ENCODE measurements around the gene PLXNA1. TPM values are rescaled to one million over a fixed set of nuclear protein-coding genes. Genes with fewer than 3 reads are reported as not detected.

PLXNA1 gene
- total RNA-seq, 1 donor from 2014 or later, result 35.9 TPM

DNA sequence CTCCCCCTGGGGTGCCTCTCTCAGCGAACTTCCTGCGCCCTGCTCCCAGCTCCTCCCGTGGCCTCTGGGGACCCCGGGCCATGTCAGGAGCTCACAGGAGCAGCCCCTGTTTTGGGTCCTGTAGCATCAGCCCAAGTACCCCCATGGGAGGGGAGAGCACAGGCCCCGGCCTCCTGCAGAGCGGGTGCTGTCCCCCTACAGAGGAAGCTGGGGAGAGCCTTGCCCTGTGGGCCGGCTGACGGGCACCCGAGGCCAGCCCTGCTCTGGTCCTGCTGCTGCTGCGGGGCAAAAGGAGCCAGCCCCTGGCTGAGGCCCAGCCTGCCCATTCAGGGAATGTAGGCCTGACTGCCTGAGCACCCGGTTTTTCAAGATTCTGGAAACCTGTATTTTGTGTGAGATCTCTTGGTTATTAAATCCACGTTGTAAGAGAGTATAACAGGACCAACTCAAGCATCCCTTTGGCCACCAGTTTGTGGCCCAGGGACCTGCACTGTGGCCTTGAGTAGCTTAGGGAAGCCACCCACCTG lies 12.4 kb downstream of the PLXNA1 start:
- intact Hi-C loops (cut with DNase I), result loop anchor here (10.0 kb wide), 1 partner anchor 311 kb away; no protein-coding TSS in a partner anchor
- no peak for ATAC-seq
- DNase-seq (ENCODE audit: low spot score), result no peak

DNA sequence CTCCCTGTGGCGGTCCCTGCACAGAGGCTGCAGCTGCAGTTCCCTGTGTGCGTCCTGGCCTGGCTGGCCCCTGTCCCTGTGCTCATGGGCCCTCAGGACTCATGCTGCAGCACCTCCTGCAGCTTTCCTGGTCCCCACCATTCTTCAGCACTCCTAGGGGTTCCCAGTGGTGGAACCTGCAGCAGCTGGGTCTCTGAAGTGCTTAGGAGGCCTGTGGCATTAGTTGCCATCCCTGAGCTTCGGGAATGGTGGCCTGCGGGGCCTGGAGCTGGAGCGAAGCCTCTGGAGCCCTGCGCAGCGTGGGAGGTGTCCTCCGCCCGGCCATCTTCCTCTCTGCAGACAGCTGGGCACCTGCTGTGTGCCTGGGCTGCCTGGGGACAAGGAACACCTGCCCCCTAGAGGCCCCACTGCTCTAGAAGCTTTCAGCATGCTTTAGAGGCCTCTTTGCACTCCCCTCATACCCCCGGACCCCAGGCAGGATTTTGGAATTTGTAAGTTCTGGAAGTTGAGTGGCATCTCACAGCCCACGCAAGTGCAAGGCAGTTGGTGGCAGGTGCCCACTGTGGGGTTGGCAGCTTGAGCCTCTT lies 13.1 kb downstream of the PLXNA1 start:
- no peak for ATAC-seq
- DNase-seq (ENCODE audit: low spot score), result no peak
- intact Hi-C loops (cut with DNase I), result loop anchor here (10.0 kb wide), 1 partner anchor 311 kb away; no protein-coding TSS in a partner anchor

DNA sequence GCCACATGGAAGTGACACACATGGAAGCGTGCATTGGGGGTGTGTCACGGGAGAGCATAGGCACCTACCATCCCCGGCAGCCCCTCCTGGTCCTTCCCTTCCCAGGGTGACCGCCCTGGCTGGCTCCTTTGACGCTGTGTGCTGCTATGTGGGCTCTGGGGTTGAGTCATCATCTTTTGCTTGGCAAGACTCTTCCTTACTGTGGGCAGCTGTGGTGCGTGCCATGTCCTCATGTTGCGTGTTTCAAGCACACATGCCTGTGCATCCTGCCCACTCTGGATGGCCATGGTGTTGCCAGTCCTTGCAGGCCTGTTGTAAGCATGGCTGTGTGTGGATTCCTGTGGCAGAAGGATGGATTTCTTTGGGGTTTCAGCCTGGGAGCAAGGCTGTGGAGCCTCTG lies 14.0 kb downstream of the PLXNA1 start:
- ATAC-seq (no peak), DNase-seq (ENCODE audit: low spot score) (no peak)
- intact Hi-C loops (cut with DNase I), result loop anchor here (10.0 kb wide), 1 partner anchor 312 kb away; no protein-coding TSS in a partner anchor

DNA sequence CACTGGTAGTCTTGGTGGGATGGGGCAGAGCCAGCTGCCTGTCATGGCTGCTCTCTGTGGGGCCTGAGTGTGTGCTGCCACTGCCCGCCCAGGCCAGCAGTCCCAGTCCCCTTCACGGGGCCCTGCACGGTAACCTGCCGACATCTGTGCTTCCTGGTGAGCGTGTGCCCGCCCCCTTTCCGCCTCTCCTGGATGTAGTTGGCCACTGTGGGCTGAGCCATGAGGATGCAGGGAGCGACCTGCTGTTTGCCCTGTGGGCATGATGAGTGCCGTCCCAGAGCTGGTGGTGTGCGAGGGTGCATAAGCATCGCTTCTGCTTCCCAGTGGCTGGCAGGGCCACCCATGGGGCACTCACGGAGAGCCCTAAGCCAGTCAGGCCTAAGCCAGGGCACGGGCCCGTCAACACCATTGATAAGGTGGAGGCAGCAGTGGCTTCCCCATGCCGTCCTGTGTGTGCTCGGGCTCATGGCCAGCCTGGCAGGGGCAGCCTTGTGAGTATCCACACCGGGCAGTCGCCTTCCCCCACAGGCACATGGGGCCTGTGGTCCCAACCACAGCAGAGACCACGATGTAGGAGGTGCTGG lies 14.6 kb downstream of the PLXNA1 start:
- intact Hi-C loops (cut with DNase I), result loop anchor here (10.0 kb wide), 1 partner anchor 313 kb away; no protein-coding TSS in a partner anchor
- no peak for ATAC-seq
- no peak for DNase-seq (ENCODE audit: low spot score)

DNA sequence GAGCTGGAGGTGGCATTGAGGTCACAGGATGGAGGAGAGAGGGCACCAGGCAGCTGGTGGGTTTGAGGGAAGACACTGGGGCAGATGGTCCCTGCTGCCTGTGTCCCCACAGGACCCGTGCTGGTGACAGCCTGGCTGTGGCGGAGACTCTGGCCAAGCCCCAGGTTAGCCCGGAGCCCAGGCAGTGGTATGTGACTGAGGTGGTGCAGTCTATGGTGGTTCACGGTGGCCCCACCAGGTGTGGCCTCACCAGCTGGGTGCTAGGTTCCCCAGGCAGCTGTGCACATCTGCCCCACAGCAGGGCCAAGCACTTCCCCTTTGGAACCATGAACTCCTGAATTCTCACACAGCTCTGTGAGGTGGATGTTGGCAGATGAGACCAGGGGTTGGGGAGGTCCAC lies 15.4 kb downstream of the PLXNA1 start:
- no peak for ATAC-seq
- intact Hi-C loops (cut with DNase I), result loop anchor here (10.0 kb wide), 1 partner anchor 314 kb away; no protein-coding TSS in a partner anchor
- no peak for DNase-seq (ENCODE audit: low spot score)

DNA sequence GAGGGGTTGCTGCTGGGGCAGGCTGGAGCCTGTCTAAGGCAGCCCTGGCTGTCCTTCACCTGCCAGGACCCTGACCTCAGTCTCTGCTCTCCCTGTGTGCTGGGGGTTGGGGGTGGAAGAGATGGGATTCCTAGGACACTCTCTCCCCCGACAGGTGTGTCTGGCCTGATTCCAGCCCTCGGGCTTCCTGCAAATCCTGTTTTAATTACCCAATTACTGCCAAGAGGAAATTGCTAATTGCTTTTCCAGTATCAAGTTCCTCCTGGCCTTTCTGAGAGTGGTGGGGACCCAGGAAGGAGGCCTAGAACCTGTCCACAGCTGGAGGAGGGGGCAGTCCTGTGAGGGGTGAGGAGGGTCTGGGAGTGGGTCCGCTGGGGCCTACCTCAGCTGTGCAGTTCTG lies 15.8 kb downstream of the PLXNA1 start:
- no peak for DNase-seq (ENCODE audit: low spot score)
- ATAC-seq, result no peak
- intact Hi-C loops (cut with DNase I), result loop anchor here (10.0 kb wide), 1 partner anchor 314 kb away; no protein-coding TSS in a partner anchor

DNA sequence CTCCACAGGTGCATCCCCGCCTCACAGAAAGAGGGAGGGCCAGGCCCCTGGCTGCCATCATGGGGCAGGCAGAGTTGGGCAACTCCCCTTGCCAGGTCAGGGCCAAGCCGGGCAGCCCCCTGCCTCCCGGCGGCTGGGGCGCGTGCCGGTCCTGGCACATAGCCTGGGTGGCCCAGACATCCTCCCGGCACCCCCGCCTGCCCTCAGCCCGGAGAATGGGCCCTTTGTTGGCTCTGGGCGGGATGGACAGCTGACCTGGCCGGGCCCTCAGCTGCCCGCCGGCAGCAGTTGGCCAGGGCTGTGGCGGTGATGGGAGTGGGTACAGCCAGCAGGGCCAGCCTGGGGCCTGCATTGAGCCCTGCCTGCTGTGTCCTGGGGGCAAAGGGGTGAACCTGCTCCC lies 16.5 kb downstream of the PLXNA1 start:
- DNase-seq (ENCODE audit: low spot score), result no peak
- intact Hi-C loops (cut with DNase I), result loop anchor here (10.0 kb wide), 1 partner anchor 315 kb away; no protein-coding TSS in a partner anchor
- ATAC-seq, result no peak

DNA sequence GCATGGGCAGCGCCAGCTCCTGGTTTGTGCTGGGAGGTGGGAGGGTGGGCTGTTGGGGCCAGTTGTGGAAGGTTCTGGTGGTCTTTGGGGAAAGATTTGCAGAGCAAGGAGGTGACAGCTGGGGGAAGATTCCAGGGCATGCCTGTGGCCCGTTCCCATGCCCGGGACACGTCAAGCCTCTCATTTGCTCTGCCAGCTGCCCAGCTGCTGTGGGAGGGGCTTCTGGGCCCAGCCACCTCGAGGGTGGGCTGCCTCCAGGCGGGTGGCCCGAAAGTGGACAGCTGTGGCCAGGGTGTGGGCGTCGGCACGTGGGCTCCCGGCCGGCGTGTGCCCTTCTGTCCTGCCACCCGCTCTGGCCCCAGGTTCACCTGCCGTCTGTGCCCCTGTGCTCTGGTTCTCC lies 17.2 kb downstream of the PLXNA1 start:
- DNase-seq (ENCODE audit: low spot score) (no peak), ATAC-seq (no peak)
- intact Hi-C loops (cut with DNase I), result no loop called here

DNA sequence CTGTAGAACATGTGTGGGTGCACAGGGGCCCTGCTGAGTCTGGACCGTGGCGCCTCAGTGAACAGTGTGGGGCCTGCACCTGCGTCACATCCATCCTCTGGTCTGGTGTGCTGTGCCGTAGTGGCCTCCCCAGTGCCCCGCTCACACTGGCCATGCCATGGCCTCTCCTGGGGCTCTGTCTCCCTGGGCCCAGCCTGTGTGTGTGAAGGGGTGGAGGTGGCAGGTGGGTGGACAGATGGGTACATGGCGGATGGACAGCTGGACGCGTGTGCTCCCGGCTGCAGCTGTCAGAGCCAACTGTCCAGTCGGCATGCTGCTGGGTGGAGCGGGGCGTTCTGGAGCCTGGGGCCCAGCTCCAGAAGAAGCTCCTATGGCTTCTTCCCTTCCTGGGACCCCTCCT lies 17.8 kb downstream of the PLXNA1 start:
- ATAC-seq (no peak), DNase-seq (ENCODE audit: low spot score) (no peak)
- intact Hi-C loops (cut with DNase I), result no loop called here

DNA sequence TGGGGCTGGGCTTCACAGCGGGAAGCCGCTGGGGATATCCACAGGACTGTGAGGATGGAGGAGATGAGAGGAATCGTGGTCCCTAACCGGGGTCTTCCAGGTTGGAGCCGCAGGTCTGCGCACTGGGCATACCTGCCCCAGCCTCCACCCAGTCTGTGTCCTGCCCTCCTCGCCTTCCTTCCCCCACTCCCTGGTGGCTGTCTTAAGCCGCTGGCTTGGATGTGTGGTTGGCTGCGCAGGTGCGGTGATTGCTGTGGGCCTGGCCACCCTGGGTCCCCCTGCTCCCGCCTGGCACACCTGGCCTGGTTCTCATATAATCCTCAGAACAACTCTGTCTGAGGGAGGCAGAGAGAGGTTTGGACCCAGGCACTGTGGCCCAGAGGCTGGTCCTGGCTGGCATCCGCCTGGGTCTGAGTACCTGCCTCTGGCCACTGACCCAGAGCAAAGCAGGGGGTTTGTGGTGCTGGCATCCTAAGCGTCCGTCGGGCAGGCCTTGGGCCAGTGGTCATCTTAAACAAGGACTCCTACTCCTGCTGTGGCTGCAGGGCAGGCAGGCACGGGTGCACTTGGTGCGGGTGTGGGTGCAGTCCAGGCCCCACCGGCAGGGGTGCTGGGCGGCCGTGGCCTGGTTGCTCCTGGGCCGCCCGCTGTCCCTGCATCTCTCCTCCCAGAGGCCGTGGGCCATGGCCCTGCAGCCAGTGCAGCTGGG lies 18.7 kb downstream of the PLXNA1 start:
- ATAC-seq (no peak), DNase-seq (ENCODE audit: low spot score) (no peak)
- intact Hi-C loops (cut with DNase I), result no loop called here

DNA sequence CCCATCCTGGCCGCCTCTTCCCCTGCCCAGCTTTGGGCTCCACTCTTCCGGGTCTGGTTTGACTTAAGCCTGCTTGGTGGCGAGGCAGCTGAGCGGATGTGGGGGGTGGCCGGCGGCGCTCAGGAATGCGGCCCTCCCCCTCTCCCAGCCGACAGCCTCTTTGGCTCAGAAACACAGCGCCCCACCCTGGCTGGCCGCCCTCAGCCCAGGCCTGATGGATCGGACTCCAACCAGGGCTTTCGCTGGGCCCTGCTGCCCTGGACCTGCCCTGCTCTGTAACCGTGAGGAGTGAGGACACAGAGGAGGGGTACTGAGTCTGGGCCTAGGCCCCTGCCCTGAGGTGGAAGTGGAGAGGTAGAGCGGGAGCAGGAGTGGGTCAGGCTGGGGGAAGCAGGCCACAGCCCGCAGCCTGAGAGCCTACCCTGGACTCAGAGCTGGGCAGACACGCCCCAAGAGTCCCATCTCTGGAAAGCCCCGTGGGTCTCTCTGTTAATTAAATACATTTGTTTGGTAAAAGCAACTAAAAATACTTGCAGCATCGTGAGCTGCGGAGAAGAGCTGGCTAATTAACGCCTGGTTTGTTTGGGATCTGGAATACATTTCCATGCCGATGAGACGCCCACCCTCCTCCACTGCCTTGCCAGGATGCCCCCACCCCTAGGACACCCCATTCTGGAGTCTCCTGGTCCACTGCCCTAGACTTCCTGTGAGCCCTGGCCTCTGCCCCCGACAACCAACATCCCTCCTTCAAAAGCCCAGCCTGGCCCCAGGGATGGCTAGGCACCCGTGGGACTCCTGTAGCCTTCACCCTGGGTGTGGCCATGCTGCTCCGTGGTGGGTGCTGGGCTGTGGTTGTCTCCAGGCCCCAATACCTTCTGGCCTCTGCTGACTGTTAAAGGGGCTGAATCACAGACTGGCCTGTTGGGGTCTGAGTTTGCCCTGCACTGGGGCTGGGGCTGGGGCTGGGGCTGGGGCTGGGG lies 19.6 kb downstream of the PLXNA1 start:
- ATAC-seq (peak; percentile 92), DNase-seq (ENCODE audit: low spot score) (peak; percentile 93)
- intact Hi-C loops (cut with DNase I), result no loop called here

DNA sequence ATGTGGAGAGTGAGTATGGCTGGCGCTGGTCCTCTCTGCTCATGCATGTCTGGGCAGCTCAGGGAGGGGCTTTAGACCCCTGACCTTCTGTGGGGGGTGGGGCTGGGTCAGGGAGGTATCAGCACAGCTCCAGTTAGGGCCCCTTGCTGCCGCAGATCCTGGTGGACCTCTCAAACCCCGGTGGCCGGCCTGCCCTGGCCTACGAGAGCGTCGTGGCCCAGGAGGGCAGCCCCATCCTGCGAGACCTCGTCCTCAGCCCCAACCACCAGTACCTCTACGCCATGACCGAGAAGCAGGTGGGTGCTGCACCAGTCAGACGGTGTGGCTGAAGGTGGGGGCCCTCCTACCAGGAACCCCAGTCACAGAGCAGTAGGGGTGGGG lies 20.2 kb downstream of the PLXNA1 start:
- intact Hi-C loops (cut with DNase I), result no loop called here
- no peak for ATAC-seq
- DNase-seq (ENCODE audit: low spot score), result no peak

DNA sequence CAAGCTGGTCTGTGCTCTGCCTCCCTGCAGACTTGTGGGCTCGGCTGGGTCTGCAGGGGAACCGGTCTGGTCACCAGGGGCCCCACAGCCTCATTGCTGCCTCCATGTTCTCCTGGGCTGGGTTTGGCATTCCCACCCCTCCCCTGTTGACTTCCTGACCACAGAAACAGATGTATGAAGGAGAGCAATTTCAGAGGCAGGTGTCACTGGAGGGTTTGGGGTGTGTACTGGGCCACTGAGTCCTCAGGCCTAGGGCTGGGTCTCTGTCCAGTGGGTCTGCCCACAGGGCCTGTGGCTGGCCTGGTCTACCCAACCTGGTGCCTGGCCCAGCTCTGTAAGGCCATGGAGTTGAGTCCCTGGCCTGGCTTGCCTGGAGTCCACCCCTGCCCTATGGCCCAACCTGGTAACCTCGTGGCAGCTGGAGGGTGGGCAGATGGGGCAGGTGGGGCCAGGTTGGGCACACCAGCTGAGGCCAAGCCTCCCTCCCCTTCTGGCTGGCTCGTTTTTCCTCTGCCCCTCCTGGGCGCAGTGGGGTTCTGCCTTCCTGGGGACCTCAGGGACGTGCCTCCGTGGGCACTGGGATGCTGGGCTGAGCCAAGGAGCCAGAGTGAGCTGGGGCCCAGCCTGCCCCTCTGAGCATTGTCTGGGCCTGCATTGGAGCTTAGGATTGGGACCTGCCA lies 20.8 kb downstream of the PLXNA1 start:
- ATAC-seq (no peak), DNase-seq (ENCODE audit: low spot score) (no peak)
- intact Hi-C loops (cut with DNase I), result no loop called here

DNA sequence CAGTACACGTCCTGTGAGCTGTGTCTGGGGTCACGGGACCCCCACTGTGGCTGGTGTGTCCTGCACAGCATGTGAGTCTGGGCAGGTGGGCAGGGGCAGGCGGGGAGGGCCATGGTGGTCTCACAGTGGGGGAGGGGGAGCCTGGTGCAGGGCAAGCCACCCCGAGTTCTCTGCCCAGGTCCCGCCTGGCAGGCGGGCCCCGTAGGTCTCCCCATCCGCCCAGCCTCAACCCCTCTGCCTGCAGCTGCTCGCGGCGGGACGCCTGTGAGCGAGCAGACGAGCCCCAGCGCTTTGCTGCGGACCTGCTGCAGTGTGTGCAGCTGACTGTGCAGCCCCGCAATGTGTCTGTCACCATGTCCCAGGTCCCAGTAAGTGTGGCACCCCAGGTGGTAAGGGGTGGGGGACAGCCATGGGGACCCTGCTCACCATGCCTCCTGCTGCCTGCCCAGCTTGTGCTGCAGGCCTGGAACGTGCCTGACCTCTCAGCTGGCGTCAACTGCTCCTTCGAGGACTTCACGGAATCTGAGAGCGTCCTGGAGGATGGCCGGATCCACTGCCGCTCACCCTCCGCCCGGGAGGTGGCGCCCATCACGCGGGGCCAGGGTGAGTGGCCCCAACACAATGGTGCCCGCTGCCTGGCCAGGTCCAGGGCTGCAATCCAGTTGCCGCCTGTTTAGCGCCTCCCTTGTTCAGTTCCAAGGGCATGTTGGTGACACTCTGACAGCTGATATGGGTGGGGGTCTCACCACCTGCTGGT lies 21.9 kb downstream of the PLXNA1 start:
- intact Hi-C loops (cut with DNase I), result no loop called here
- ATAC-seq, result no peak
- no peak for DNase-seq (ENCODE audit: low spot score)

DNA sequence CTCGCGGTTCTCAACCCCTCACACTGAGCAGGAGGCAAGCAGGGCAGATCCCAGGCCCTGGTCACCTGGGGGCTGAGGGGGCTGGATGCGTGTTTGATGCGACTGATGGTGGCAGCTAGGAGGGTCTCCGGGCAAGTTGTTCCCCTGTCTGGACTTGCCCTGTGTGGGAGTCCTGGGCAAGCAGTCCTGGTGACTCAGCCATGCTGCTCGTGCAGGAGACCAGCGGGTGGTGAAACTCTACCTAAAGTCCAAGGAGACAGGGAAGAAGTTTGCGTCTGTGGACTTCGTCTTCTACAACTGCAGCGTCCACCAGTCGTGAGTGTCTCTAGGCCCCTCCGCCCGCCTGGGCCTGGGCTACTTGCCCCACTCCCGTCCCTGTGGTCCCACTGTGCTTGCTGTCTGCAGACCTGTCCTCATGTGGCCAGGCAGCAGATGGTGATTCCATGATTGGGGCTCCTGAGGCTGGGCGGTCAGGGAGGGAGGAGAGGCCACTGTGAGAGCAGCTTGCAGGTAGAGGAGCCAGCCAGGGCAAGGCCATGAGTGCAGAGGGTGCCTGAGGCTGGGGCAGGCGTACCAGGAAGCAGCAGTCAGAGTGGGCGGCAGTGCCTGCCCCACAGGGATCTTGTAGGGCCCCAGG lies 23.1 kb downstream of the PLXNA1 start:
- no peak for ATAC-seq
- intact Hi-C loops (cut with DNase I), result no loop called here

DNA sequence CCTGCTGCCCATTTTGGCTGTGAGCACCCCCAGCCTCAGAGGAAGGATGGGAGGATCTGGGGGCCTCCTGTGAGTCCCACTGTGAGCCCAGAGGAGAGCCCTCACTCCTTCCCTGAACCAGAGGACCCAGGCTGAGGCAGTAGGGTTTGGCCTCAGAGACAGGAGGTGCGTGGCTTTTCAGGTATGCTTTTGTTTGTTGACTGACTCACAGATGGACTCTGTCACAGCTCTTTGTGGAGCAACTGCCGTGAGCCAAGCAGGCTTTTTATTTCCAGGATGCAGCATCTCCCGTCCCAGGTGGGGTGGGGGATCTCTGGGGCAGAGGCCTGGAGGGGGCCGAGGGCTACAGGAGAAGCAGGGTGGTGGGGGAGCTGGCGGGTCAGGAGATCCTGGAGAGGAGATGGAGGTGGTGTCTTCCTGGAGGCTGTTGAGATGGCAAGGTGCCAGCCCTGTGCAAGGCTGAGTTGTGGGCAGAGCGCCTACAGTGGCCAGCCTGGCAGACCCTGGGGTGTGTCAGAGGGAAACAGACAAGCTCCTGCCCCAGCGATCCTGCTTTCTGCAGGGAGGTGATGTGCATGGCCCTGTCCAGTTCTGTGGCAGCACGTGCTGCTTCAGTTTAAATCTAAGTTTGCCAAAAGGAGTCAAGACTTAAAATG lies 24.0 kb downstream of the PLXNA1 start:
- DNase-seq (ENCODE audit: low spot score) (no peak), ATAC-seq (no peak)
- intact Hi-C loops (cut with DNase I), result no loop called here

More for the DNA sequence above, 23.1 kb downstream of the PLXNA1 start:
- no peak for DNase-seq (ENCODE audit: low spot score)

DNA sequence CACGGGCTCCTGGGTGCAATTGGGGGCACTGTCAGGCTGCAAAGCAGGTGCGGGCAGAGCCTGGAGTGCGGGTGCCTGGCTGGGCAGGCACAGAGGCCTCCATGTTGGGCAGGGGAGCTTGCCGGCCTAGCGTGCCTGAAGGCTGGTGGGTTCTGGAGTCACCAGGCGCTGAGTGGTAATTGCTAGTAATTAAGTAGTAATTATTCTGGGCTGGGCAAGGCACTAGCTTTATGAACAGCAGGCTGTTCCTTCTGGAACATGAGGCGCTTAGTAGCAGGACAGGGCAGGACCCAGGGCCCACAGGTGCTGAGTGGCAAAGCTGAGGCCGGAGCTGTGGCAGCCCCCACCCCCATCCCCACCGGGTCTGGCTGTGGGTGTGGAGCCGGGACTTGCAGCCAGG lies 25.3 kb downstream of the PLXNA1 start:
- intact Hi-C loops (cut with DNase I), result no loop called here
- DNase-seq (ENCODE audit: low spot score), result no peak
- no peak for ATAC-seq

All from sciatic nerve (tissue), 2 donors.